Vagina (tissue), 2 donors: Measurements from ENCODE around the gene USP6NL. TPM values are rescaled to one million over a fixed set of nuclear protein-coding genes. Genes with fewer than 3 reads are reported as not detected.
"Not testable (repeated sequence)": the region's sequence is repeated elsewhere in the genome, so short reads cannot be mapped to it uniquely, and the experiment has no call there.

Experiments
- DNase-seq, 2 donors: peaks; one replicate each; pipeline ENCODE4 v3.0.0-alpha.2; 2017; ENCODE audit errors: extremely low spot score in 2 of 2
- H3K27ac ChIP-seq: fragments of 200-600 bp; sonication (generic); one replicate; pipeline ENCODE4 v1.5.1; 2019
- H3K27me3 ChIP-seq: fragments of 200-600 bp; sonication (generic); one replicate; pipeline ENCODE4 v1.5.1; 2019
- H3K36me3 ChIP-seq, 2 donors: fragments of 200-600 bp; sonication (generic); one replicate each; pipeline ENCODE4 v1.5.1; 2017 to 2019
- H3K4me1 ChIP-seq: fragments of 200-600 bp; sonication (generic); one replicate; pipeline ENCODE4 v1.5.1; 2019
- H3K4me3 ChIP-seq, 2 donors: fragments of 200-600 bp; sonication (generic); 1 replicate in 1 of 2; 2 replicates in 1 of 2; pipeline ENCODE4 v1.5.1; 2016 to 2019
- H3K9me3 ChIP-seq: fragments of 200-600 bp; sonication (generic); one replicate; pipeline ENCODE4 v1.5.1; 2019
- CTCF ChIP-seq, 3 experiments: fragments of 450-650 bp in 2 of 3; fragments of 200-600 bp in 1 of 3; sonication (generic) in 1 of 3; IDR thresholded peaks; one replicate each; pipeline ENCODE4 v1.5.1; 2017 to 2019; ENCODE audit warnings: antibody characterized with exemption in 3 of 3, mild to moderate bottlenecking in 2 of 3, moderate library complexity in 2 of 3
- POLR2A ChIP-seq, 2 donors: fragments of 450-650 bp; IDR thresholded peaks; one replicate each; pipeline ENCODE4 v1.6.1; 2017; ENCODE audit warnings: antibody characterized with exemption in 2 of 2, mild to moderate bottlenecking in 2 of 2, moderate library complexity in 2 of 2
- POLR2AphosphoS5 ChIP-seq, 2 donors: sonication (generic); formaldehyde crosslinking; IDR thresholded peaks; one replicate each; pipeline ENCODE4 v1.9.0; 2017; ENCODE audit warnings: antibody characterized with exemption in 2 of 2, mild to moderate bottlenecking in 2 of 2, low read depth in 1 of 2; ENCODE audit not compliant: insufficient read depth in 1 of 2
- intact Hi-C: fragments of 100-400 bp; cut with DNase I; formaldehyde crosslinking; loops from one replicate; pipeline ENCODE4 v1.15.1; 2023
- total RNA-seq: library from RNA; depleted of rRNA; stranded (reverse); fragments of >200 nt; gene quantifications from one replicate; pipeline ENCODE4 v1.2.3, GENCODE V29; 2016

USP6NL gene
- total RNA-seq, 1 donor from 2014 or later: 23.3 TPM

- TF ChIP-seq POLR2AphosphoS5 (IDR thresholded peaks at IDR 0.05; ENCODE audit: insufficient read depth in 1 of 2, low read depth in 1 of 2): no peak
- TF ChIP-seq CTCF (IDR thresholded peaks at IDR 0.05): no peak
- no peak for TF ChIP-seq POLR2A (IDR thresholded peaks at IDR 0.05)
- no peak overlapping the region for H3K27ac ChIP-seq
- no peaks in the 10 kb centered on the region for H3K9me3 ChIP-seq
- no peaks in the 10 kb centered on the region for H3K27me3 ChIP-seq
- H3K4me3 ChIP-seq: no peak overlapping the region
- intact Hi-C loops: no loop called here
- DNase-seq: no peak
- no peaks in the 10 kb centered on the region for H3K4me1 ChIP-seq
- no peaks in the 10 kb centered on the region for H3K36me3 ChIP-seq
Observed at GRCh38 chr10:11631890-11632587, 20.6 kb upstream of the USP6NL start.

- H3K4me3 ChIP-seq: no peak overlapping the region
- DNase-seq: no peak
- H3K27ac ChIP-seq: no peak overlapping the region
- intact Hi-C loops: no loop called here
- no peaks in the 10 kb centered on the region for H3K4me1 ChIP-seq
- H3K9me3 ChIP-seq: no peaks in the 10 kb centered on the region
- no peaks in the 10 kb centered on the region for H3K36me3 ChIP-seq
- TF ChIP-seq POLR2A (IDR thresholded peaks at IDR 0.05) (no peak), CTCF (IDR thresholded peaks at IDR 0.05) (no peak), POLR2AphosphoS5 (IDR thresholded peaks at IDR 0.05; ENCODE audit: insufficient read depth in 1 of 2, low read depth in 1 of 2) (no peak)
- H3K27me3 ChIP-seq: no peaks in the 10 kb centered on the region
Observed at GRCh38 chr10:11631291-11631690, 19.8 kb upstream of the USP6NL start.

- H3K27me3 ChIP-seq: no peaks in the 10 kb centered on the region
- no peaks in the 10 kb centered on the region for H3K36me3 ChIP-seq
- DNase-seq: no peak
- no peak overlapping the region for H3K27ac ChIP-seq
- no peaks in the 10 kb centered on the region for H3K9me3 ChIP-seq
- intact Hi-C loops: no loop called here
- no peak overlapping the region for H3K4me3 ChIP-seq
- TF ChIP-seq POLR2A (IDR thresholded peaks at IDR 0.05): no peak
- TF ChIP-seq POLR2AphosphoS5 (IDR thresholded peaks at IDR 0.05; ENCODE audit: insufficient read depth in 1 of 2, low read depth in 1 of 2): no peak
- no peak for TF ChIP-seq CTCF (IDR thresholded peaks at IDR 0.05)
- no peaks in the 10 kb centered on the region for H3K4me1 ChIP-seq
Observed at GRCh38 chr10:11629731-11630130, 18.3 kb upstream of the USP6NL start.

- H3K9me3 ChIP-seq, H3K36me3 ChIP-seq, H3K4me1 ChIP-seq, H3K27me3 ChIP-seq, DNase-seq, H3K27ac ChIP-seq, H3K4me3 ChIP-seq, intact Hi-C loops: not testable (repeated sequence)
Observed at GRCh38 chr10:11627941-11628340, 16.5 kb upstream of the USP6NL start.

GRCh38 chr10:11626071-11626470, 14.6 kb upstream of the USP6NL start:
- no peaks in the 10 kb centered on the region for H3K4me1 ChIP-seq
- intact Hi-C loops: no loop called here
- no peaks in the 10 kb centered on the region for H3K27me3 ChIP-seq

More at GRCh38 chr10:11626071-11626470, 14.6 kb upstream of the USP6NL start:
- Histone ChIP-seq H3K36me3 (no peaks in the 10 kb centered on the region), H3K27ac (no peak overlapping the region), H3K9me3 (no peaks in the 10 kb centered on the region), H3K4me3 (no peak overlapping the region)
- DNase-seq: no peak
- TF ChIP-seq CTCF (IDR thresholded peaks at IDR 0.05) (no peak), POLR2AphosphoS5 (IDR thresholded peaks at IDR 0.05; ENCODE audit: insufficient read depth in 1 of 2, low read depth in 1 of 2) (no peak), POLR2A (IDR thresholded peaks at IDR 0.05) (no peak)
